H1 (cell line): ENCODE measurements around the gene ICA1. TPM values are rescaled to one million over a fixed set of nuclear protein-coding genes. Genes with fewer than 3 reads are reported as not detected.

ENCODE experiments used
- BCL11A ChIP-seq, 2 experiments: IDR thresholded peaks; one replicate each; pipeline ENCODE4 v1.6.1; 2011; ENCODE audit warnings: low read depth in 2 of 2, low read length in 2 of 2, mild to moderate bottlenecking in 2 of 2
- CEBPB ChIP-seq: IDR thresholded peaks from 2 replicates; pipeline ENCODE4 v1.6.1; 2012; ENCODE audit warnings: low read depth, low read length
- polyA plus RNA-seq, 7 experiments: library from polyadenylated mRNA; depleted of rRNA in 3 of 7; stranded (reverse) in 5 of 7; unstranded in 2 of 7; fragments of >200 nt in 5 of 7; fragments of 200-250 nt in 2 of 7; gene quantifications; 1 replicate in 5 of 7; 2 replicates in 1 of 7; 4 replicates in 1 of 7; pipeline versions ENCODE4 v1.2.1 to v1.2.3, GENCODE V29; 2011 to 2013; ENCODE audit warnings: missing spikeins in 2 of 7, mixed read lengths in 2 of 7
- total RNA-seq: library from RNA; stranded (reverse); fragmentation: NEBNext Ultra II Directional; extraction: Animal tissue kit (Norgen Biotek cat#: 25700); gene quantifications from 2 replicates; pipeline ENCODE4 v1.2.1, GENCODE V29; 2021

Gene ICA1
- total and polyA plus RNA-seq, 2 of the 8 experiments (the other 6 are each of a cell fraction or from before 2014, with no cell fraction given) = 14.9 to 37.1 TPM

- TF ChIP-seq BCL11A (IDR thresholded peaks at IDR 0.05; ENCODE audit: low read depth in 2 of 2, low read length in 2 of 2) (no peak), CEBPB (no peak)
- TF ChIP-seq, all 59 proteins: peak for 0
Measured at GRCh38 chr7:8133188-8133848, 128.6 kb downstream of the ICA1 start (continued).
